ENCODE results near the gene PLXNA4.

PLXNA4 gene

DNA sequence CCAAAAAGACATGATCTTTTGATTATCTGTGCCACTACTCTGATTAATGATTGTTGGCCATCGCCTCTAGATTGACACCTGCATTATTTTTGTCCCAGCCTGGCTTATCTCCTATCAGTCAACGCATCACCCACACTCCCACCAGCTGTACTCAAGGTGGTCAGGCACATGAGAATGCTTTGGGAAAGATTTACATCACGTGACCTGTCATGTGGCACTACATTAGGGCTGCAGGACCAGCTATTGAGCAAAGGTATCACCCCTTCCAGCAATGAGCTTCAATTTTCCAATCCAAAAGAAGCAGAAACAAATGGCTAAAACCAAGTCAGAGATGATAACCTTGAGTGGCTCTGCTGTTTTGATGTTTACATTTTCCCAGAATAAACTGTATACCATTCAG is 204.3 kb downstream of the PLXNA4 start:
- no peaks in the 10 kb centered on the region for H3K9me3 ChIP-seq (ENCODE audit: control insufficient read depth, insufficient read depth, low read length)

GRCh38 chr7:132368246-132368900 is 207.9 kb downstream of the PLXNA4 start:
- Histone ChIP-seq H3K36me3 (ENCODE audit: control insufficient read depth, insufficient read depth, low read length) (no peaks in the 10 kb centered on the region), H3K27ac (ENCODE audit: low read depth, low read length) (no peak overlapping the region), H3K9me3 (ENCODE audit: control insufficient read depth, insufficient read depth, low read length) (no peaks in the 10 kb centered on the region), H3K4me3 (ENCODE audit: low read depth, low read length) (no peak overlapping the region), H3K9ac (ENCODE audit: low read depth, low read length) (no peak overlapping the region), H3K4me1 (ENCODE audit: control insufficient read depth, insufficient read depth, low read length) (no peaks in the 10 kb centered on the region), H3K27me3 (ENCODE audit: control insufficient read depth, insufficient read depth, low read length) (no peaks in the 10 kb centered on the region)

More for the DNA sequence above, 204.3 kb downstream of the PLXNA4 start:
- Histone ChIP-seq H3K36me3 (ENCODE audit: control insufficient read depth, insufficient read depth, low read length) (no peaks in the 10 kb centered on the region), H3K9ac (ENCODE audit: low read depth, low read length) (no peak overlapping the region), H3K27me3 (ENCODE audit: control insufficient read depth, insufficient read depth, low read length) (no peaks in the 10 kb centered on the region), H3K4me1 (ENCODE audit: control insufficient read depth, insufficient read depth, low read length) (no peaks in the 10 kb centered on the region), H3K4me3 (ENCODE audit: low read depth, low read length) (no peak overlapping the region), H3K27ac (ENCODE audit: low read depth, low read length) (no peak overlapping the region)

- no peak overlapping the region for H3K9ac ChIP-seq (ENCODE audit: low read depth, low read length)
- H3K4me3 ChIP-seq (ENCODE audit: low read depth, low read length) = no peak overlapping the region
- no peaks in the 10 kb centered on the region for H3K36me3 ChIP-seq (ENCODE audit: control insufficient read depth, insufficient read depth, low read length)
- H3K27ac ChIP-seq (ENCODE audit: low read depth, low read length) = no peak overlapping the region
- no peaks in the 10 kb centered on the region for H3K9me3 ChIP-seq (ENCODE audit: control insufficient read depth, insufficient read depth, low read length)
- no peaks in the 10 kb centered on the region for H3K4me1 ChIP-seq (ENCODE audit: control insufficient read depth, insufficient read depth, low read length)
- H3K27me3 ChIP-seq (ENCODE audit: control insufficient read depth, insufficient read depth, low read length) = no peaks in the 10 kb centered on the region
Measured at GRCh38 chr7:132367795-132368194, 208.5 kb downstream of the PLXNA4 start.

DNA sequence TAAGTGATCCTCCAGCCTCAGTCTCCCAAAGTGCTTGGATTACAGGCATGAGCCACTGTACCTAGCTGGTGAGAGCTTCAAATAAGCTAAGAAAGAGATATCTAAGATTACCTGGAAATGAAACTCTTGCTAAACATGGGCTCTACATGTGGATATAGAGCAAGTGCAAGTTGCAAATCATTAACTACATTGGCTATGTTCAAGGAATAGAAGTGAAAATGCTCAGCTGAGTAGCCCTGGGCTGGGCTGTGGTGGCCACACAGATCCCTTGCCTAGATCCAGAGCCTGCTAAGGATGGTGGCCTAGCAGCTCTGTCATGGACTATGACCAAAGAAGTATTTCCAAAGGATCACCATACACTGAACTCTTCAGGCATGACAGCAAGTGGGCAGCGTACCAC is 209.3 kb downstream of the PLXNA4 start:
- Histone ChIP-seq H3K27ac (ENCODE audit: low read depth, low read length) (no peak overlapping the region), H3K4me3 (ENCODE audit: low read depth, low read length) (no peak overlapping the region), H3K36me3 (ENCODE audit: control insufficient read depth, insufficient read depth, low read length) (no peaks in the 10 kb centered on the region), H3K4me1 (ENCODE audit: control insufficient read depth, insufficient read depth, low read length) (no peaks in the 10 kb centered on the region), H3K27me3 (ENCODE audit: control insufficient read depth, insufficient read depth, low read length) (no peaks in the 10 kb centered on the region), H3K9me3 (ENCODE audit: control insufficient read depth, insufficient read depth, low read length) (no peaks in the 10 kb centered on the region), H3K9ac (ENCODE audit: low read depth, low read length) (no peak overlapping the region)

DNA sequence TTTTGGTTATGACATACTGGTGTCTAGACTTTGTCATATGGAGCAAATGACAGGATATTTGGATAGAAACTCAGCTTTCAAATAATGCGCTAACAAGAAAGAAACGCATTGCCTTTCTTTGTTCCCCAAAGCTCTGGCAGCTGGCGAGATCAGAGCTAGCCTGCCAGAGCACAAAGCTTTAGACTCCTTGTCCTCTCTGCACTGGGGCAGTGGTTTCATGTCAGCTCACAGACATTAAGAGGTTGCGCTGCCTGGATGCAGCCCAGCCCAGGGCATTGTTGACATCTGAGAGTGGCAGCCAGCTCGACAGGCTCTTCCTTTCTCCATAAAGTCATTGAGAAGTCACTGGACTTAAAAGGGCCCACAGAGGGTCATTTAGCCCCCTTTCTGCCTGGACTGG is 212.0 kb downstream of the PLXNA4 start:
- Histone ChIP-seq H3K27me3 (ENCODE audit: control insufficient read depth, insufficient read depth, low read length) (no peaks in the 10 kb centered on the region), H3K4me1 (ENCODE audit: control insufficient read depth, insufficient read depth, low read length) (no peaks in the 10 kb centered on the region), H3K27ac (ENCODE audit: low read depth, low read length) (no peak overlapping the region), H3K36me3 (ENCODE audit: control insufficient read depth, insufficient read depth, low read length) (no peaks in the 10 kb centered on the region), H3K9me3 (ENCODE audit: control insufficient read depth, insufficient read depth, low read length) (no peaks in the 10 kb centered on the region), H3K4me3 (ENCODE audit: low read depth, low read length) (no peak overlapping the region), H3K9ac (ENCODE audit: low read depth, low read length) (no peak overlapping the region)

- H3K4me3 ChIP-seq (ENCODE audit: low read depth, low read length) = no peak overlapping the region
- no peak overlapping the region for H3K9ac ChIP-seq (ENCODE audit: low read depth, low read length)
- no peak overlapping the region for H3K27ac ChIP-seq (ENCODE audit: low read depth, low read length)
- H3K36me3 ChIP-seq (ENCODE audit: control insufficient read depth, insufficient read depth, low read length) = no peaks in the 10 kb centered on the region
- H3K9me3 ChIP-seq (ENCODE audit: control insufficient read depth, insufficient read depth, low read length) = no peaks in the 10 kb centered on the region
- H3K27me3 ChIP-seq (ENCODE audit: control insufficient read depth, insufficient read depth, low read length) = no peaks in the 10 kb centered on the region
- H3K4me1 ChIP-seq (ENCODE audit: control insufficient read depth, insufficient read depth, low read length) = no peaks in the 10 kb centered on the region
Measured at GRCh38 chr7:132362059-132362458, 214.2 kb downstream of the PLXNA4 start.

DNA sequence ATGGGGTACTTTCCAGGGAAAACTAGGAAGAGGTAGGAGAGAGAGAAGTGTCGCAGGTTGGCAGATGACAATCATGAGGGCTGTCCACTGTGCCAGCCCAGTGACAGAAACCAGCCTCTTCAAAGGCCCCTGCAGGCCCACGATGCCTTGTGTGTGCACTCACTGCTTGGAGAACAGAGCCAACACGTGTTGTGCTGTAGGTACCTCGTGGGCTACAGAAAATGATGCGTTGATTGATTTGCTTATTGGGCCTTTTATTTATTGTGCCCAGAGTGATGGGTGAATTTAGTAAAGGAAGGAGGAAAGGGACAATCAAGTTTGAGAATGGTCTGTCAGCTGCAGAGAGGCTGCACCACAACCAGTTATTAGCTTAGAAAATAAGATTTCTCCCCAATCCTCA is 215.1 kb downstream of the PLXNA4 start:
- H3K27me3 ChIP-seq (ENCODE audit: control insufficient read depth, insufficient read depth, low read length) = no peaks in the 10 kb centered on the region
- H3K9ac ChIP-seq (ENCODE audit: low read depth, low read length) = no peak overlapping the region
- H3K4me3 ChIP-seq (ENCODE audit: low read depth, low read length) = no peak overlapping the region
- no peaks in the 10 kb centered on the region for H3K4me1 ChIP-seq (ENCODE audit: control insufficient read depth, insufficient read depth, low read length)
- no peaks in the 10 kb centered on the region for H3K36me3 ChIP-seq (ENCODE audit: control insufficient read depth, insufficient read depth, low read length)
- no peak overlapping the region for H3K27ac ChIP-seq (ENCODE audit: low read depth, low read length)
- no peaks in the 10 kb centered on the region for H3K9me3 ChIP-seq (ENCODE audit: control insufficient read depth, insufficient read depth, low read length)

GRCh38 chr7:132359743-132360142 is 216.5 kb downstream of the PLXNA4 start:
- Histone ChIP-seq H3K4me1 (ENCODE audit: control insufficient read depth, insufficient read depth, low read length) (no peaks in the 10 kb centered on the region), H3K4me3 (ENCODE audit: low read depth, low read length) (no peak overlapping the region), H3K9ac (ENCODE audit: low read depth, low read length) (no peak overlapping the region), H3K27me3 (ENCODE audit: control insufficient read depth, insufficient read depth, low read length) (no peaks in the 10 kb centered on the region), H3K36me3 (ENCODE audit: control insufficient read depth, insufficient read depth, low read length) (no peaks in the 10 kb centered on the region), H3K27ac (ENCODE audit: low read depth, low read length) (no peak overlapping the region), H3K9me3 (ENCODE audit: control insufficient read depth, insufficient read depth, low read length) (no peaks in the 10 kb centered on the region)

GRCh38 chr7:132355048-132355447 is 221.2 kb downstream of the PLXNA4 start:
- Histone ChIP-seq H3K9ac (ENCODE audit: low read depth, low read length) (no peak overlapping the region), H3K36me3 (ENCODE audit: control insufficient read depth, insufficient read depth, low read length) (no peaks in the 10 kb centered on the region), H3K4me1 (ENCODE audit: control insufficient read depth, insufficient read depth, low read length) (peaks cover 7% of the 10 kb centered on the region; the same call in 1 of the 2 replicates), H3K27me3 (ENCODE audit: control insufficient read depth, insufficient read depth, low read length) (no peaks in the 10 kb centered on the region), H3K9me3 (ENCODE audit: control insufficient read depth, insufficient read depth, low read length) (no peaks in the 10 kb centered on the region), H3K4me3 (ENCODE audit: low read depth, low read length) (no peak overlapping the region), H3K27ac (ENCODE audit: low read depth, low read length) (no peak overlapping the region)

DNA sequence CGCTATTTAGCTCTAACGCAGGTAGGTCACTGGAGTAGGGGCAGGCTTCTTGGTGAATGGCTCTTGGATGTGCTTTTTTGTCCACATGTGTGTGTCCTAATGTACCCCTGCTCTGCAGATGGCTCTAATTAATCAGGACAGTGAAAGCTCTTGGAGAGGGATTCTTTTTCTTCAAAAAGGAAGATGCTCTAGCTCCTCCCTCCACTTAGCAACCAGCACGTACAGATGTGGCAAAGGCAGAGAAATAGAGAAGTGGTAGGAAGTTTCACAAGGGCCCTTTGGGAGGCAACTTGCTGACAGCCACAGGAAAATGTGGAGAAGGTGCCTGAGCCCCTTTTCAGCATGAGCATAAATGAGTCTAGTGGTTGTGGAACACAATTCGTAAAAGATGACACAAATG is 221.7 kb downstream of the PLXNA4 start:
- Histone ChIP-seq H3K9ac (ENCODE audit: low read depth, low read length) (no peak overlapping the region), H3K4me1 (ENCODE audit: control insufficient read depth, insufficient read depth, low read length) (peaks cover 7% of the 10 kb centered on the region; the same call in 1 of the 2 replicates), H3K27ac (ENCODE audit: low read depth, low read length) (no peak overlapping the region), H3K4me3 (ENCODE audit: low read depth, low read length) (no peak overlapping the region), H3K27me3 (ENCODE audit: control insufficient read depth, insufficient read depth, low read length) (no peaks in the 10 kb centered on the region), H3K9me3 (ENCODE audit: control insufficient read depth, insufficient read depth, low read length) (no peaks in the 10 kb centered on the region), H3K36me3 (ENCODE audit: control insufficient read depth, insufficient read depth, low read length) (no peaks in the 10 kb centered on the region)

DNA sequence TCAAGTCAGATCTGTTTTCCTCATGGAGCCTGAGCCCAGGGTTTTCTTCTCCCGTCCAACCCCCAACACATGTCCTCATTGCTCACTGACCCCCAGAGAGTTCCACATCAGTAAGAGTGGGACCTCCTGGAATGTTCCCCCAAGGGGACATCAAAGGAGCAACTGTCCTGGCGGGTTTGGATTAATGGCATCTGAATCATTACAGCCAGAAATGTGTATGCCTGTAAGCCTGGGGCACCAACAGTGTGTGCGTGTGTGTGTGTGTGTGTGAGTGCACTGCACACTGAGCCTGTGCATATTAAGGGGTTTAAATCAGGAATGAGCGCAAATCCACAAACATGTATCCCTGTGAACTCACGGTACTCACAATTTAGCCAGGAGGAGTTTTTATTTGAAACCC is 222.3 kb downstream of the PLXNA4 start:
- H3K4me3 ChIP-seq (ENCODE audit: low read depth, low read length) = no peak overlapping the region
- H3K9me3 ChIP-seq (ENCODE audit: control insufficient read depth, insufficient read depth, low read length) = no peaks in the 10 kb centered on the region
- no peaks in the 10 kb centered on the region for H3K36me3 ChIP-seq (ENCODE audit: control insufficient read depth, insufficient read depth, low read length)
- H3K4me1 ChIP-seq (ENCODE audit: control insufficient read depth, insufficient read depth, low read length) = peaks cover 7% of the 10 kb centered on the region; the same call in 1 of the 2 replicates
- no peaks in the 10 kb centered on the region for H3K27me3 ChIP-seq (ENCODE audit: control insufficient read depth, insufficient read depth, low read length)
- H3K27ac ChIP-seq (ENCODE audit: low read depth, low read length) = no peak overlapping the region
- H3K9ac ChIP-seq (ENCODE audit: low read depth, low read length) = no peak overlapping the region
